GM21423 (cell line): ENCODE measurements around the gene CHD8.
"Not testable (repeated sequence)": the region's sequence is repeated elsewhere in the genome, so short reads cannot be mapped to it uniquely, and the experiment has no call there.

Experiments
- ATAC-seq: cut with Tn5 transposase; IDR thresholded peaks from one replicate; pipeline ENCODE4 v1.9.1; 2021; ENCODE audit warnings: mild to moderate bottlenecking, moderate library complexity; ENCODE audit not compliant: unreplicated experiment

The CHD8 gene

GRCh38 chr14:21379338-21379737 lies 76.6 kb downstream of the CHD8 start:
- no peak for ATAC-seq

DNA sequence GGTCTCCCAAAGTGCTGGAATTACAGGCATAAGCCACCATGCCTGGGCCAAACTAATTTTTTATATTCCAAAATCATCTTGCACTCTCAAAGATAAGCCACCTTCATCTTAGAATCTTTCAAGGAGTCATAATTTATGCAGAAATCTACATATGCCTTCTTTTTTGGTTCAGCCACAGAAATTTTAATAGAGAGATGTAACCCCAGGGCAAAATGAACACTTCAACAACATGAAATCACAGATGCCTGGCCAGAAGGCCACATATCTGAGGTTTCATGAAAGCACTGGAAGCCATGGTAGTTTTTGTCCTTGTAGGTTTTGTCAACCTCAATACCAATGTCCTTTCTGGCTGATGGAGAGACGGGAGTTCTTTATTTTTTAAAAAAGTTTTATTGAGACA lies 81.9 kb downstream of the CHD8 start:
- no peak for ATAC-seq

DNA sequence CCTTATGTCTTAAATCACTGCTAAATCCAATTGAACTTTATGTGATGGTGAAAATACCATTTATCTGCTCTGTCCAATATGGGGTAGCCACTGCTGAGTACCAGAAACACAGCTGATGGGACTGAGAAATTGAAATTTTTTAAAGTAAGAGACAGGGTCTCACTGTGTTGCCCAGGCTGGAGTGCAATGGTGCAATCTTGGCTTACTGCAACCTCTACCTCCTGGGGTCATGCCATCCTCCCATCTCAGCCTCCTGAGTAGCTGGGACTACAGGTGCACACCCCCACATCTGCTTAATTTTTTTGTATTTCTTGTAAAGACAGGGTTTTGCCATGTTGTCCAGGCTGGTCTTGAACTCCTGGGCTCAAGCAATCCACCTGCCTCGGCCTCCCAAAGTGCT lies 83.1 kb downstream of the CHD8 start:
- not testable (repeated sequence) for ATAC-seq

DNA sequence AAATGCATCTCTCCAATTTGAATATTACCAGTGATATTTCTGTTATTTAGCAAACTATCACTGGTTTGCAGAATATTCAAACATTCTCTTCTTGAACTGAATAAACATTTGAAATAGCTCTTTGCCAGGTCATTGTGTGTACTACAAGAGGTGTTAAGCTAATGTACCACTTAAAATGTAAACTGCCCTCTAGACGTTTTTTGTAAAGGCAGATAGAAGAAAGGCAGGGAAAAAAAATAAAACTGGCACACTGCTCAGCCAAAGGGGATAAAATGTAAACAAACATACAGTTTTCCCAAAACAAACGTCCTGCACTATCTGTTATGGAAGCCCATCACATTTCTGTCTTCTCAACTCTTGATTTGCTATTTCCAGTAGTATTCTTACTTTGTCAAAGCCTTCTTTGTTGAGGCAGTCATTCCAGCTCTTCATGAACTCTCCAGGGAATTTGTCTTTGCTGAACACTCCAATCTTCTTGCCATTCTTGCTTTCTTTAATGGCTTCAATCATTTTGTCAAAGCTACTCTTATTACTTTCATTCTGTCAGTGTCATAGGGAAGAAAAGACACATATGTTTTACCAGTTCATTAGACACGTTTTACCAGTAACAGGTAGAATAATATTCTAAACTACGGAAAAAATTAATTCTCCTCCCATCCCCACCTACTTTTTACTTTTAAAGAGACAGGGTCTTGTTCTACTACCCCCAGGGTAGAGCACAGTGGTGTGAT lies 85.8 kb downstream of the CHD8 start:
- no peak for ATAC-seq

DNA sequence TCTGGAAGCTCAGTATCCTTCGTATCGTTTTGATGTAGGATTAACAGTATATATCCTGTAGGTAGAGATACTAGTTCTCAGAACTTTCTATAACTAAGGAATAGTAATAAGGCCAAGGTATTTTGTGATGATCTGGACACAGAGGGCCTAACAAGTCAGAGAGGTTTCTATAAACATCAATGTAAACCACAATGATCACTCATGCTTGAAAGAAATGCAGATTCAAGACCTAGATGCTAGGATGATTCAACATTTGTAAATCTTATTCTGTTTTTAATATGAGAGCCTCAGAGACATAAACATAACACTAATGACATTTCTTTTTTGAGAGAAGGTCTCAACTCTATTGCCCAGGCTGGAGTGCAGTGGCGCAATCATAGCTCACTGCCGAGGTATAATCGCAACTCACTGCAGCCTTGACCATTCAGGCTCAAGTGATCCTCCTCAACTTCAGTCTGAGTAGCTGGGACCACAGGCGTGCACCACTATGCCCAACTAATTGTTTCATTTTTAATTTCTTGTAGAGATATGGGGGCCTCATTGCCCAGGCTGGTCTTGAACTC lies 88.3 kb downstream of the CHD8 start:
- no peak for ATAC-seq

DNA sequence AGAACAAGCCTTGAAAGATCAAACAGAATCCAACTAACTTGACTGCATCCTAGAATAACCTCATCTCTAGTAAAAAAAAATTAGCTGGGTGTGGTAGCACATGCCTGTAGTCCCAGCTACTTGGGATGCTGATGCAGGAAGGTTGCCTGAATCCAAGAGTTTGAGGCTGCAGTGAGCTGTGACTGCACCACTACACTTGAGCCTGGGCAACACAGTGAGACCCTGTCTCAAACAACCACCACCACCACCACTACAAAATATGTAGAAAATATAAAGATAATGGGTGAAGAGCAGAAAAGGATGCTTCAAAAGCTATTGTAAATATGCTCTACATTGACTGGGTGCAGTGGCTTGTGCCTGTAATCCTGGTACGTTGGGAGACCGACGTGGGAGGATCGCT lies 99.4 kb downstream of the CHD8 start:
- ATAC-seq = no peak

DNA sequence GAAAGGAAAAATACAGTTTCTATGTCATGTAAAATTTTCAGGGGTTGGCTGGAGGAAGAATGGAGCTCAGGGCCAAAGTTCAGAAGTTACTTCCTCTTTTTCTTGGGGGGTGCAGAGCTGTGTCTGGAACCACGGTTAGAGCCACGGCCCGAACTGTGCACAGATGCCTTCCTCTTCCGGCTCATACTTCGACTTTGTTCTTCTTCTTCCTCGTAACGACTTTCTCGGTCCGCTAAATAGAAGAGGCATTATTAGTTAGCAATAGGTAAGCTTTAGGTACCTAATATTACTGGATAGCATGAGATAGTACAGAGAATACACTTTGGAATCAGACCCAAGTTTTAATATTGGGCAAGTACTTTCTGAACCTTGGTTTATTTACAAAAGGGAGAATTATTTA lies 103.3 kb downstream of the CHD8 start:
- ATAC-seq = peak; percentile 74

DNA sequence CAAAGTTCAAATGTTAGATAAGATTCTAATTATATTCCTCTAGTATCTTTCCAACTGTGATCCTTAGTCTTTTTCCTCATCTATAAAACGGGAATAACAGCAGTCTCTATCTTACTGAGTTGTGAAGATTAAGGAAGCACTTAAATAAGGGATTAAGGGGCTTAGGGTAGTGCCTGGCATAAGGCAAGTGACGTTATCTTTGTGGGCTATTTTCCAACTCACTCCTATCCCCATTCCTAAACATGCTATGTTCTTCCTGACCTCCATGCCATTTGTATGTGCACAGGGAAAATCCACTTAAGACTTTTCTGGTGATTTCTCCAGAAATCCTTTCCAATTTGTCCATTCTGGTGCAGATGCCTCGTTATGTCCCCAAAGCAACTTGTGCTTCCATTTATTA lies 105.4 kb downstream of the CHD8 start:
- no peak for ATAC-seq

DNA sequence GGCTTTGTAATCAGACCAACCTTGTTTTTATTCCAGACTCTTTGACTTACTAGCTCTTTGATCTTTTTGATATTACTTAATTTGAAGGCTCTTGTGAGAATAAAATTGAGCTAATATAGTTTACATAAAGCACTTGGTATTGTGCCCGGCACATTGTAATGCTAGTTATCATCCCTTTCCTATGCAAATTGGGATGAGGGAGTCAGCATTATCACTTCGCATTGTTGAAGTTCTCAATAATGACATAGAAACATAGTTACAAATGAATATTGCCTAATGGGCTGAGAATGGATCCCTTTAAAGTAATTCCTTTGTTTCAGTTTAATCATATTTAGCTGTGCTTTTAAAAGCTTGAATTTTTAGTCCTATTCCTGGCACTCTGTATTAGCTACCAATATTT lies 108.7 kb downstream of the CHD8 start:
- ATAC-seq = no peak

DNA sequence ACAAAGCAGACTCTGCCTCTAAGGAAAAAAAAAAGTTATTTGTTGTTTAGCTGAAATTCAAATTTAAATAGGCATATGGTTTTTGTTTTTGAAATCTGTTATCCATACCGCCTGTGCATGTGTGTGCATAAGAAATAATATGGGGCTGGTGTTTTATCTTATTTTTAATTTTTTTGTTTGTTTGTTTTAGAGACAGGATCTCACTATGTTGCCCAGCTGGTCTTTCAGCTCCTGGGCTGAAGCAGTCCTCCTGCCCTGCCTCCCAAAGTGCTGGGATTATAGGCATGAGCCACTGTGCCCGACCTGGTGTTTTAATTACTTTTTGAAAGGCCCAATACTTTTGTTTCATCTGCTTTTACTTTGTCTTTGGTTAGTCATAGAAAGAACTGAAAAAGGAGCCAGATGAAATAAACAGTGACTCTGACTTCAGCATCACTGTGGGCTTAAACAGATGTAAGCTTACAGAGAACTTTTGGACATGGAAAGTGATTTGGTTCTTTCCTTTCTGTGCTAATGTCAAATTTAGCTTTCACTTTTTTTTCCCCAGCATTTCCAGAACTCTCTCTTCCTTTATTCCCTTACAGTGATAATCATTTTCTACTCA lies 109.3 kb downstream of the CHD8 start:
- no peak for ATAC-seq

DNA sequence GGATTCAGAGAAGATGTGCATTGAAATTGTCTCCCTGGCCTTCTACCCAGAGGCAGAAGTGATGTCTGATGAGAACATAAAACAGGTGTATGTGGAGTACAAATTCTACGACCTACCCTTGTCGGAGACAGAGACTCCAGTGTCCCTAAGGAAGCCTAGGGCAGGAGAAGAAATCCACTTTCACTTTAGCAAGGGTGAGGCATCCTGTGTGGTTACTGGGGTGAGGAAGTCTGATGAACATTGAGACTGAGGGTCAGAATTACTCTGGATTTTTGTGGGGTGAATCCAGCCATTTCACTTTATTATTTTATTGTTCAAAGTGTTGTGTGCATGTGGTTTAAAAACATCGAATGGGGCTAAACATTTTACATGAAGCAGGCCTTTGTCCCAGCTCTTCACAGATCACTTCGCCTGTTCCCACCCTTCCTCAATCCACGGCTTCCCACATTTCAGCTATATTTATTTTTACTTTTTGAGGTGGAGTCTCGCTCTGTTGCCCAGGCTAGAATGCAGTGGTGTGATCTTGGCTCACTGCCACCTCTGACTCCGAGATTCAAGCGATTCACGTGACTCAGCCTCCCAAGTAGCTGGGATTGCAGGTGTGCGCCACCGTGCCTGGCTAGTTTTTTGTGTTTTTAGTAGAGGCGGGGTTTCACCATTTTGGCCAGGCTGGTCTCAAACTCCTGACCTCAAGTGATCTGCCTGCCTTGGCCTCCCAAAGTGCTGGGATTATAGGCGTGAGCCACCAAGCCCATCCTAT lies 112.7 kb downstream of the CHD8 start:
- ATAC-seq = no peak
